Mucosa of rectum (tissue), 2 donors: ENCODE results near the gene NMT2.

Experiments
- H3K27ac ChIP-seq, 2 donors: one replicate each; pipeline ENCODE4 v1.7.0; 2013; ENCODE audit warnings: inconsistent platforms in 2 of 2, low read depth in 2 of 2, low read length in 2 of 2
- H3K27me3 ChIP-seq, 2 donors: one replicate each; pipeline ENCODE4 v1.7.0; 2013; ENCODE audit warnings: low read length in 2 of 2; ENCODE audit not compliant: control insufficient read depth in 2 of 2, insufficient read depth in 2 of 2
- H3K36me3 ChIP-seq, 2 donors: one replicate each; pipeline ENCODE4 v1.7.0; 2013; ENCODE audit warnings: low read length in 2 of 2; ENCODE audit not compliant: control insufficient read depth in 2 of 2, insufficient read depth in 2 of 2
- H3K4me1 ChIP-seq, 2 donors: one replicate each; pipeline ENCODE4 v1.7.0; 2013; ENCODE audit warnings: low read length in 2 of 2, mild to moderate bottlenecking in 1 of 2; ENCODE audit not compliant: control insufficient read depth in 2 of 2, insufficient read depth in 2 of 2
- H3K4me3 ChIP-seq, 2 donors: one replicate each; pipeline ENCODE4 v1.7.0; 2013; ENCODE audit warnings: low read length in 2 of 2
- H3K9ac ChIP-seq, 2 donors: one replicate each; pipeline ENCODE4 v1.7.0; 2013; ENCODE audit warnings: low read length in 2 of 2, low read depth in 1 of 2, mild to moderate bottlenecking in 1 of 2
- H3K9me3 ChIP-seq, 2 donors: one replicate each; pipeline ENCODE4 v1.7.0; 2013; ENCODE audit warnings: low read length in 2 of 2; ENCODE audit not compliant: control insufficient read depth in 2 of 2
- donor health status: healthy.
- donor health status: Normal muscosa, but diverticular disease.

Gene NMT2

GRCh38 chr10:15166325-15166724 is 2.2 kb downstream of the NMT2 start:
- Histone ChIP-seq H3K27me3 (no peaks in the 10 kb centered on the region), H3K9ac (peak overlapping the region in 1 of 2 donors; percentile 6), H3K4me1 (peaks cover 12 to 21% of the 10 kb centered on the region in 2 donors), H3K9me3 (no peaks in the 10 kb centered on the region), H3K4me3 (peak overlapping the region; percentile 89 to 95), H3K36me3 (no peaks in the 10 kb centered on the region), H3K27ac (no peak overlapping the region)

DNA sequence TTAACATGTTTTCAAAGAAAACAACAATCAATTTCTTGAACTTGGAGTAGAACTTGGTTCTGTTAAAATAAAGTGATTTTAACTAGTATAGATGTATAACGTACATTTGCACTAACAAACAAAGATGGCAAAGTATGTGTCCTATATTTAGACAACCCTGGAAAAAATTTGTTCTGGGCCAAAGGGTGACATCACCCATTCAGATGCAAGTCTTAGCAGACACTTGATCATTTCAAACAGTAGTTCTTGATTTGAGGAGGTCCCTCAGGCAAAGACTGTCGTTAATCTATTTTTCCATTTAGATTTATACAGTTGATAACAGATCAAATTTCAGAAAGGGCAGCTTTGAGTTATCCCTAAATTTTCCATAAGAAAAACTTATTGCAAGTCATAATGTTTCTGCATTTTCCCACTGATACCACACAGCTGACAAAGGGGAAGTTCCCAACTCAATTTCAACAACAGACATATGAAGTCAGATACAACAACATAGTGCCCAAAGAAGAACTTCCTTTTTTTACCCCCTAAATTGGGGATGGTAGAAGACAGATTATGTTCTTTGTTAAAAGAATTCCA is 5.2 kb downstream of the NMT2 start:
- Histone ChIP-seq H3K4me1 (peaks cover 5 to 14% of the 10 kb centered on the region in 2 donors), H3K4me3 (no peak overlapping the region), H3K9me3 (no peaks in the 10 kb centered on the region), H3K27ac (no peak overlapping the region), H3K9ac (no peak overlapping the region), H3K36me3 (no peaks in the 10 kb centered on the region), H3K27me3 (no peaks in the 10 kb centered on the region)

DNA sequence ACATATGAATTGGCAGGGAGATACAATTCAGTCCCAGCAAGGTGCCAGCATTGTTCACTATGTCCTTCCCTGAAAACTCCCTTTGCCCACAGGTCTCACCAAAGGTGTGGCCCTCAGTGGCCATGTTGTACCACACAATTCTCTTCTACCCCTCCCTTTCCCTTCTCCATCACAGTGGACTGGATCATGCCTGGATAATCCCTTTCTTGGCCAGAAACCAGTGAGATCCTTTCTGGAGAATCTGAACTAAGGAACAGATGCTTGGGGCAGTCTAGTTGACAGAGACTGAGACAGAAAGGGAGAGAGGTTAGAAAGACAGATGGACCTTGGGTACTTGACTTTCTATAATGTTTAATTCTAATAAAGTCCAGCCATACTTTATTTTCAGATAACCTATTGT is 9.5 kb downstream of the NMT2 start:
- Histone ChIP-seq H3K27ac (no peak overlapping the region), H3K9ac (no peak overlapping the region), H3K36me3 (no peaks in the 10 kb centered on the region), H3K4me1 (peaks cover 0 to 3% of the 10 kb centered on the region in 2 donors), H3K4me3 (no peak overlapping the region), H3K27me3 (no peaks in the 10 kb centered on the region), H3K9me3 (no peaks in the 10 kb centered on the region)

DNA sequence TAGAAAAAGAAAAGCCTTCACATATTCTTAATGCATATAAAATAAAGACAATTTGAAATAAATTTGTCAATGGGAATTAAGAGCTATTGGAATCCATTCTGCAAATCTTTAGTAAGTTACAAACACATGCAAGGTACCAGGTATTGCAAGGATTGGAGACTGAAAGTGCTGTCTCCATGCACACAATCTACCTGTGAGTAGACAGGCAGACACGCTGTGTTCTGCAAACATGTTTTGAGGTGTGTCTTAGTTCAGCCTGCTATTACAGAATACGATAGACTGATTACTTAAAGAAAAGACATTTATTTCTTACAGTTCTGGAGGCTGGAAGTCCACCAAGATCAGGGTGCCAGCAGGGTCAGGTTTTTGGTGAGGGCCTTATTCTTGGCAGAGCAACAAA is 10.0 kb downstream of the NMT2 start:
- no peaks in the 10 kb centered on the region for H3K27me3 ChIP-seq
- H3K9ac ChIP-seq: no peak overlapping the region
- no peak overlapping the region for H3K27ac ChIP-seq
- peaks cover 0 to 3% of the 10 kb centered on the region in 2 donors for H3K4me1 ChIP-seq
- no peaks in the 10 kb centered on the region for H3K9me3 ChIP-seq
- H3K4me3 ChIP-seq: no peak overlapping the region
- H3K36me3 ChIP-seq: no peaks in the 10 kb centered on the region

DNA sequence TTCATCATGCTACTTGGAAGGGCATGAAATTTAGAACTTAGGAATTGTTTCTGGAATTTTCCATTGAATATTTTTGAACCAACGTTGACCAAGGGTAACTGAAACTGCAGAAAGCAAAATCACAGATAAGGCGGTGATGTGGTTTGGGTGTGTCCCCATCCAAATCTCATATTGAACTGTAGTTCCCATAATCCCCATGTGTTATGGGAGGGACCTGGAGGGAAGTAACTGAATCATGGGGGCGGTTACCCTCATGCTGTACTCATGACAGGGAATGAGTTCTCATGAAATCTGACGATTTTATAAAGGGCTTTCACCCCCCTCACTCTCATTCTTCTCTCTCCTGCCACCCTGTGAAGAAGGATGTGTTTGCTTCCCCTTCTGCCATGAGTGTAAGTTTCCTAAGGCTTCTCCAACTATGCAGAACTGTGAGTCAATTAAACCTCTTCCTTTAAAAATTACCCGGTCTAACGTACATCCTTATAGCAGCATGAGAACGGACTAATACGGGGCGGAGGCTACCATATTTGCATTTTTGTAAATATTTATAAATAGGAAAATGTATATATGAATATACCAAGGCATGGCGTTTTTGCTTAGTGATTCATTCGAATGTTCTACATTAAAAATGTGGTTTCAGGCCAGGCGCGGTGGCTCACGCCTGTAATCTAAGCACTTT is 12.4 kb downstream of the NMT2 start:
- Histone ChIP-seq H3K9ac (no peak overlapping the region), H3K4me3 (no peak overlapping the region), H3K4me1 (peaks cover 0 to 18% of the 10 kb centered on the region in 2 donors), H3K9me3 (no peaks in the 10 kb centered on the region), H3K36me3 (no peaks in the 10 kb centered on the region), H3K27me3 (no peaks in the 10 kb centered on the region), H3K27ac (no peak overlapping the region)

GRCh38 chr10:15152556-15152955 is 15.9 kb downstream of the NMT2 start:
- Histone ChIP-seq H3K27ac (peak overlapping the region; percentile 69 to 85), H3K4me1 (peaks cover 0 to 15% of the 10 kb centered on the region in 2 donors), H3K4me3 (peak overlapping the region; percentile 26 to 45), H3K27me3 (no peaks in the 10 kb centered on the region), H3K36me3 (no peaks in the 10 kb centered on the region), H3K9ac (peak overlapping the region in 1 of 2 donors; percentile 37), H3K9me3 (no peaks in the 10 kb centered on the region)

GRCh38 chr10:15150563-15150962 is 17.9 kb downstream of the NMT2 start:
- no peak overlapping the region for H3K4me3 ChIP-seq
- H3K27ac ChIP-seq: no peak overlapping the region

GRCh38 chr10:15149042-15149771 is 19.3 kb downstream of the NMT2 start:
- no peak overlapping the region for H3K9ac ChIP-seq
- H3K27ac ChIP-seq: no peak overlapping the region
- H3K27me3 ChIP-seq: no peaks in the 10 kb centered on the region
- no peak overlapping the region for H3K4me3 ChIP-seq
- H3K36me3 ChIP-seq: no peaks in the 10 kb centered on the region
- H3K9me3 ChIP-seq: no peaks in the 10 kb centered on the region
- H3K4me1 ChIP-seq: peaks cover 0 to 15% of the 10 kb centered on the region in 2 donors

More at GRCh38 chr10:15150563-15150962, 17.9 kb downstream of the NMT2 start:
- Histone ChIP-seq H3K9ac (no peak overlapping the region), H3K4me1 (peaks cover 0 to 15% of the 10 kb centered on the region in 2 donors), H3K36me3 (no peaks in the 10 kb centered on the region), H3K9me3 (no peaks in the 10 kb centered on the region), H3K27me3 (no peaks in the 10 kb centered on the region)

DNA sequence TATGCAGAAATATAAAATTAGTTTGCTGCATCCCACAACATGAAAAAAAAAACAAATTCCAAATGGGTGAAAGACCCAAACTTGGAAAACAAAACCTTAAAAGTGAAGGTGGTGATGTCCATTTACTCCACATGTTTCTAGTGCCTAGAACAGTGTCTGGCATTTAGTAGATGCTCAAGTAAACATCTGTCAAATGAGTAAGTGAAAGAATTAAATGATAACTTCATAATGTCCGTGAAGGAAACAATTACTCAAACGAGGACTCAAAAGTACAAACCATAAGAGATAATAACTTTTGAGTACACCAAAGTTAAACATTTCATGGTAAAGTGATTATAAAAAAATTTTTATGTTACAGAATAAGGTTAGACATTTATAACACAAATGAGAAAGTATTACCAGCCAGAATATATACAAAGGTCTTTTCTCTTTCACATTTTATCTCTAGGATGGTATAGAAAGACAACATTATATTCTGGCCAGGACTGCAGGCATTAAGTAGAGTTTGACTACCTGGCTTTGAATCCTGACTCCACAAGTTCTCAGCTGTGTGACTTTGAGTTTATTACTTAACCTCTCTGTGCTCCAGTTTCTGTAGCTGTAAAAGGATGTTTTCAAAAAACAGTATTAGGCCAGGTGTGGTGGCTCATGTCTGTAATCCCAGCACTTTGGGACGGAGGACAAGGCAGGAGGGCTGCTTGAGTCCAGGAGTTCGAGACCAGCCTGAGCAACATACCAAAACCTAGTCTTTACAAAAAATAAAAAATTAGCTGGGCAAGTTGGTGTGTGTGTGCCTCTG is 20.7 kb downstream of the NMT2 start:
- H3K9ac ChIP-seq: no peak overlapping the region
- H3K36me3 ChIP-seq: no peaks in the 10 kb centered on the region
- no peak overlapping the region for H3K27ac ChIP-seq
- no peaks in the 10 kb centered on the region for H3K27me3 ChIP-seq
- H3K4me3 ChIP-seq: no peak overlapping the region
- H3K9me3 ChIP-seq: no peaks in the 10 kb centered on the region
- peaks cover 0 to 9% of the 10 kb centered on the region in 2 donors for H3K4me1 ChIP-seq
